IMR-90 (cell line): ENCODE data around the gene TNFRSF13B. TPM values are rescaled to one million over a fixed set of nuclear protein-coding genes. Genes with fewer than 3 reads are reported as not detected.
"Not testable (repeated sequence)": the region's sequence is repeated elsewhere in the genome, so short reads cannot be mapped to it uniquely, and the experiment has no call there.

Experiments
- ATAC-seq: fragments of 200-7000 bp; cut with Tn5 transposase; 2 replicates; pipeline ENCODE4 v1.9.1; 2020; ENCODE audit warnings: low read depth, mild to moderate bottlenecking, moderate library complexity
- BruUV-seq: library from RNA; stranded (reverse); fragments of 400-500 nt; replicated peaks from 2 replicates; lab custom pipeline; 2021; lab: Mats Ljungman, UMichigan
- CTCF ChIA-PET: fragments of 300-600 bp; formaldehyde crosslinking; extraction: SDS; loops from one replicate; lab custom pipeline; 2021; ENCODE audit warnings: antibody characterized with exemption; lab: Yijun Ruan, JAX
- POLR2A ChIA-PET: fragments of 300-600 bp; sonication (Branson Sonifier 250); formaldehyde crosslinking; loops from one replicate; lab custom pipeline; 2022; ENCODE audit warnings: antibody characterized with exemption; ENCODE audit not compliant: unreplicated experiment; lab: Charles Lee
- DNase-seq: peaks from one replicate; pipeline ENCODE4 v3.0.0; 2013
- H2AFZ ChIP-seq: replicated peaks from 2 replicates; pipeline ENCODE3; 2013; ENCODE audit warnings: low read length, mild to moderate bottlenecking; ENCODE audit not compliant: poor library complexity
- H2AK5ac ChIP-seq: 2 replicates; pipeline ENCODE4 v1.6.1; 2013; ENCODE audit warnings: low read depth, low read length, inconsistent platforms
- H2AK9ac ChIP-seq: replicated peaks from 2 replicates; pipeline ENCODE3; 2013; ENCODE audit warnings: mild to moderate bottlenecking, low read depth, low read length, moderate library complexity; ENCODE audit not compliant: poor library complexity
- H2BK120ac ChIP-seq: 2 replicates; pipeline ENCODE4 v1.6.1; 2013; ENCODE audit warnings: low read depth, low read length, inconsistent platforms
- H2BK15ac ChIP-seq: 3 replicates; pipeline ENCODE4 v1.6.1; 2013; ENCODE audit warnings: low read depth, low read length, inconsistent platforms
- H2BK20ac ChIP-seq: 2 replicates; pipeline ENCODE4 v1.6.1; 2013; ENCODE audit warnings: low read depth, mild to moderate bottlenecking, inconsistent platforms, low read length, moderate library complexity
- H2BK5ac ChIP-seq: 2 replicates; pipeline ENCODE4 v1.6.1; 2013; ENCODE audit warnings: mild to moderate bottlenecking, low read depth, low read length, inconsistent platforms; ENCODE audit not compliant: poor library complexity, severe bottlenecking
- H3K14ac ChIP-seq: replicated peaks from 2 replicates; pipeline ENCODE4 v1.6.1; 2013; ENCODE audit warnings: low read depth, low read length, inconsistent platforms
- H3K18ac ChIP-seq: 2 replicates; pipeline ENCODE4 v1.6.1; 2013; ENCODE audit warnings: low read depth, low read length, control low read depth
- H3K23ac ChIP-seq: 2 replicates; pipeline ENCODE4 v1.6.1; 2013; ENCODE audit warnings: low read depth, low read length, inconsistent platforms
- H3K27ac ChIP-seq: 2 replicates; pipeline ENCODE4 v1.5.1; 2013; ENCODE audit warnings: mild to moderate bottlenecking, control low read depth, low read length; ENCODE audit not compliant: insufficient read depth
- H3K27me3 ChIP-seq: 2 replicates; pipeline ENCODE4 v1.6.1; 2013; ENCODE audit warnings: low read length; ENCODE audit not compliant: control insufficient read depth, insufficient read depth
- H3K36me3 ChIP-seq: 2 replicates; pipeline ENCODE4 v1.6.1; 2013; ENCODE audit warnings: low read length, mixed read lengths; ENCODE audit not compliant: control insufficient read depth, insufficient read depth
- H3K4ac ChIP-seq: 2 replicates; pipeline ENCODE4 v1.6.1; 2013; ENCODE audit warnings: low read depth, low read length, inconsistent platforms
- H3K4me1 ChIP-seq: 2 replicates; pipeline ENCODE4 v1.6.1; 2013; ENCODE audit warnings: low read length, mixed read lengths; ENCODE audit not compliant: control insufficient read depth, insufficient read depth
- H3K4me2 ChIP-seq: 2 replicates; pipeline ENCODE4 v1.6.1; 2013; ENCODE audit warnings: low read depth, mild to moderate bottlenecking, control low read depth, low read length, moderate library complexity
- H3K4me3 ChIP-seq: 2 replicates; pipeline ENCODE4 v1.5.1; 2013; ENCODE audit warnings: low read depth, mild to moderate bottlenecking, control low read depth, low read length, moderate library complexity; ENCODE audit not compliant: insufficient read depth
- H3K56ac ChIP-seq: 2 replicates; pipeline ENCODE4 v1.6.1; 2013; ENCODE audit warnings: low read length, inconsistent platforms; ENCODE audit not compliant: insufficient read depth; ENCODE audit errors: extremely low read depth
- H3K79me1 ChIP-seq, 2 experiments: 2 replicates each; pipeline ENCODE4 v1.6.1; 2013; ENCODE audit warnings: low read length in 2 of 2, inconsistent platforms in 1 of 2, low read depth in 1 of 2
- H3K9ac ChIP-seq: 2 replicates; pipeline ENCODE4 v1.6.1; 2013; ENCODE audit warnings: low read depth, low read length, control low read depth
- H3K9me1 ChIP-seq: 2 replicates; pipeline ENCODE4 v1.6.1; 2013; ENCODE audit warnings: low read length, inconsistent platforms; ENCODE audit not compliant: insufficient read depth
- H3K9me3 ChIP-seq: 2 replicates; pipeline ENCODE4 v1.6.1; 2013; ENCODE audit warnings: low read length; ENCODE audit not compliant: control insufficient read depth, insufficient read depth
- H4K20me1 ChIP-seq: 2 replicates; pipeline ENCODE4 v1.6.1; 2013; ENCODE audit warnings: low read length, inconsistent platforms; ENCODE audit not compliant: insufficient read depth
- H4K5ac ChIP-seq: 2 replicates; pipeline ENCODE4 v1.6.1; 2013; ENCODE audit warnings: mild to moderate bottlenecking, low read depth, low read length, control low read depth
- H4K8ac ChIP-seq, 2 experiments: 2 replicates each; pipeline ENCODE4 v1.6.1; 2013; ENCODE audit warnings: low read depth in 2 of 2, low read length in 2 of 2, control low read depth in 1 of 2, inconsistent platforms in 1 of 2
- H4K91ac ChIP-seq: 2 replicates; pipeline ENCODE4 v1.6.1; 2013; ENCODE audit warnings: low read depth, low read length, inconsistent platforms; ENCODE audit not compliant: insufficient read depth
- WGBS, 2 experiments: methylation state at CpG; one replicate each; pipeline versions ENCODE4 v1.1.5 to v1.1.7; 2013; ENCODE audit warnings: missing lambda C conversion rate in 2 of 2; ENCODE audit not compliant: insufficient read length in 1 of 2; ENCODE audit errors: extremely low coverage in 2 of 2; 5-methylcytosine and 5-hydroxymethylcytosine counted together
- dilution Hi-C: fragments of 300-500 bp; cut with HindIII; formaldehyde crosslinking; loops from one replicate; pipeline ENCODE4 v1.14.3; 2018; ENCODE audit warnings: low sequenced_read_pairs; ENCODE audit not compliant: unreplicated experiment
- in situ Hi-C: fragments of 300-500 bp; cut with MboI; formaldehyde crosslinking; loops from 3 replicates; pipeline ENCODE4 v1.14.3; 2019; ENCODE audit warnings: low sequenced_read_pairs, inconsistent platforms, mixed read lengths
- intact Hi-C: fragments of 100-400 bp; cut with micrococcal nuclease; formaldehyde crosslinking; loops from 2 replicates; pipeline ENCODE4 v1.10.0; 2022
- polyA plus RNA-seq, 3 experiments: library from polyadenylated mRNA; depleted of rRNA; stranded (reverse); fragments of >200 nt; gene quantifications; 2 replicates each; pipeline ENCODE4 v1.2.3, GENCODE V29; 2012; ENCODE audit warnings: low replicate concordance in 1 of 3
- total RNA-seq: library from RNA; depleted of rRNA; stranded (reverse); fragments of >200 nt; gene quantifications from 2 replicates; pipeline ENCODE4 v1.2.3, GENCODE V29; 2012

The TNFRSF13B gene
- total and polyA plus RNA-seq, 2 of the 4 experiments (the other 2 are of a cell fraction): not detected

DNA sequence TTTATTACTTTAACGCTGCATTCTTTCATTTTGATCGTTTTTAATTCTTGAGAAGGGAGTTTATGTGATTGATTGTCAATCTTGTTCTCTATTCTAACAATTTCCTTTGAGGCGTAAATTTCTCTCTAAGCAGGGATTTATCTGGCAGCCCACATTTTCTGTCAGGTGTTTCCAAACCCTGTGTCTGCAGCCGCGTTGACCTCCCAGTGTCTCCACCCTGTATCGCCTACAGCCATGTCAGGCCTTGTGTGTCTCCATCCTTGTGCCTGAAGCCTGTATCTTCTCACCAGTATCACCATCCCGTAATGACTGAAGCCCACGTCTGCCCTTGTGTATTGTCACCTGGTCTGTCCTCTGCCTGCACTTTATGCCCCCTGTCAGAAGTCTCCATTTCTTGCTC is 75.7 kb downstream of the TNFRSF13B start:
- H4K91ac ChIP-seq, H4K5ac ChIP-seq, H3K23ac ChIP-seq, H2BK15ac ChIP-seq, H4K8ac ChIP-seq, intact Hi-C loops, H2BK20ac ChIP-seq, in situ Hi-C loops, H3K56ac ChIP-seq, ATAC-seq, BruUV-seq, H3K18ac ChIP-seq, H3K9me1 ChIP-seq, H3K27me3 ChIP-seq, H3K9me3 ChIP-seq, H3K36me3 ChIP-seq, CTCF ChIA-PET, H4K20me1 ChIP-seq, H2AK9ac ChIP-seq, POLR2A ChIA-PET, H3K4me2 ChIP-seq, H2BK5ac ChIP-seq, H2BK120ac ChIP-seq, H3K79me1 ChIP-seq, H3K9ac ChIP-seq, H3K4me1 ChIP-seq, H3K4me3 ChIP-seq, H2AFZ ChIP-seq, H2AK5ac ChIP-seq, H3K27ac ChIP-seq, H3K14ac ChIP-seq, dilution Hi-C loops, DNase-seq, H3K4ac ChIP-seq: not testable (repeated sequence)
- 71% methylated on average over 6 of the region's 8 CpGs; no CpG with 5 or more reads in 1 of the 2 experiments for WGBS, 2 experiments

DNA sequence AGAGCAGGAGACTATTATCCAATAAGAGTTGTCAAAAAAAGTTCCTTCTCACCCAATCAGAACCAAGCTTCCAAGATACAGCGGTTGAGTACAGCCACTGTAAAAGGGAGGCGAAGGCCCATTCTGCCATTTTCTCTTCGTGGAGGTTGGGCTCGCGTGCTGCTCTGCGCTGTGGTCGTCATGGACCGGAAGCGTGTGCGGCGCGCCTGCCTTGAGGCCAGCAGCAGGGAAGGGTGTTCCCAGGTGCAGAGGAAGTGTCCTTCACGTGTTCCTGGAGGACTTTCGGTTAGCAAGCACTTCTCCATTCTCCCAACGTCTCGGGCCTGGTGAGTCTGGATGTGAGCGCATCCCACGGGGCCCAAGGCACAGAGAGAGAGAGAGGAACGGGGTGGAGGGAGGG is 78.4 kb downstream of the TNFRSF13B start:
- intact Hi-C loops, H4K91ac ChIP-seq, POLR2A ChIA-PET, H3K18ac ChIP-seq, H3K4me3 ChIP-seq, H3K14ac ChIP-seq, H4K5ac ChIP-seq, H4K20me1 ChIP-seq, H3K9ac ChIP-seq, H3K36me3 ChIP-seq, H2BK5ac ChIP-seq, H3K27ac ChIP-seq, H3K4me2 ChIP-seq, CTCF ChIA-PET, H3K4ac ChIP-seq, H2BK20ac ChIP-seq, in situ Hi-C loops, H3K4me1 ChIP-seq, H4K8ac ChIP-seq, dilution Hi-C loops, ATAC-seq, H3K79me1 ChIP-seq, DNase-seq, H2BK120ac ChIP-seq, H3K23ac ChIP-seq, H2BK15ac ChIP-seq, H3K27me3 ChIP-seq, H2AK5ac ChIP-seq, H2AFZ ChIP-seq, H3K9me1 ChIP-seq, BruUV-seq, H3K56ac ChIP-seq, H2AK9ac ChIP-seq, H3K9me3 ChIP-seq: not testable (repeated sequence)
- WGBS, 2 experiments: 84% methylated on average over 7 of the region's 19 CpGs; no CpG with 5 or more reads in 1 of the 2 experiments
